ENCODE results near the gene EME1.
"Not testable (repeated sequence)": the region's sequence is repeated elsewhere in the genome, so short reads cannot be mapped to it uniquely, and the experiment has no call there.

Gene EME1, protein sequence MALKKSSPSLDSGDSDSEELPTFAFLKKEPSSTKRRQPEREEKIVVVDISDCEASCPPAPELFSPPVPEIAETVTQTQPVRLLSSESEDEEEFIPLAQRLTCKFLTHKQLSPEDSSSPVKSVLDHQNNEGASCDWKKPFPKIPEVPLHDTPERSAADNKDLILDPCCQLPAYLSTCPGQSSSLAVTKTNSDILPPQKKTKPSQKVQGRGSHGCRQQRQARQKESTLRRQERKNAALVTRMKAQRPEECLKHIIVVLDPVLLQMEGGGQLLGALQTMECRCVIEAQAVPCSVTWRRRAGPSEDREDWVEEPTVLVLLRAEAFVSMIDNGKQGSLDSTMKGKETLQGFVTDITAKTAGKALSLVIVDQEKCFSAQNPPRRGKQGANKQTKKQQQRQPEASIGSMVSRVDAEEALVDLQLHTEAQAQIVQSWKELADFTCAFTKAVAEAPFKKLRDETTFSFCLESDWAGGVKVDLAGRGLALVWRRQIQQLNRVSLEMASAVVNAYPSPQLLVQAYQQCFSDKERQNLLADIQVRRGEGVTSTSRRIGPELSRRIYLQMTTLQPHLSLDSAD

GRCh38 chr17:50372758-50373556 lies at the start of gene EME1, which contains the start of gene MRPL27:
Gene EME1, plus strand, starts transcription at chr17:50373229. Its CDS starts 1,980 bp downstream, at chr17:50375209.
Gene MRPL27, minus strand, starts transcription at chr17:50373184. Its CDS starts 14 bp downstream, at chr17:50373170.
- DNase-seq: peak; percentile 97

DNA sequence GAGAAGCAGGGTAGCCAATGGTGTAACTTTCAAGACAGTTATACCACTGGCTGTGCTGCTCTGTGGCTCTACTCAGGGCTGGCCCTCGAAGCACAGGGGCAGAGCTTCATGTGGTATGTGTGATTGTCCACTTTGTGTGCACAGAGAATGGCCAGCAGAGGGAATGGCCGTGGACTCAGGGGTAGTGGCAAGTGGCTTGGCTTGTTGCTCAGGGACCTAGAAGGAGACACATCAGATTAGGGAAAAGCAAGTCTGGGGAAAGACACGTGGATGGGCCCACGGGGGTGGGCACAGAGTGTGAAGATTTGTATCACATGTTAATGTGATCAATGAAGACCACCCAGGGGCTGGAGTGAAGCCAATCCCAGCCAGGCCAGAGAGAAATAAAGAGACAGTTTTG lies 47.1 kb upstream of the EME1 start:
- no peak for DNase-seq

DNA sequence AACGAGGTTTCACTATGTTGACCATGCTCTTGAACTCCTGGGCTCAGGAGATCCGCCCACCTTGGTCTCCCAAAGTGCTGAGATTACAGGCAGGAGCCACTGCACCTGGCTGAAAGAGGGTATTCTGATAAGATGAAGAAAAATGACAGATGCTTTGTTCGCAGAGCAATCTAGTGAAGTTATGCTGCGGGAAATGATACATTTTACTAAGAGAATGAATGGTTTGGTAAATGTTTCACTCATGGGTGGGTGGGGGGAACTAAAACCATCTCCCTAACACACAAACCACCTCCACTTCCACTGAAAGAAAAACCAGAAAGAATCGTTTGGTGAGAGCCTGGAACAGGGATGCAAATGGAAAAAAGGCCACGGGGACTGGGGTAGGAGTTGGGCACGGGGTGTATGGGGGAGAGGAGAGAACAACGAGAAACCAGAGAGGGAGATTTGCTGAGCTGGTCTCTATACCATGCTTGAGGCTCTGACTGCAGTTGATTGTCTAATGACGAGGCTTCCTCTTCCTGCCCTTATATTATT lies 46.1 kb upstream of the EME1 start:
- no peak for DNase-seq

GRCh38 chr17:50328363-50329325 lies 44.4 kb upstream of the EME1 start:
- DNase-seq: peak; percentile 46

- no peak for DNase-seq
These were observed 43.3 kb upstream of the EME1 start for GRCh38 chr17:50329716-50330115.

- no peak for DNase-seq
These were observed 42.8 kb upstream of the EME1 start for GRCh38 chr17:50330151-50330775.

- DNase-seq: no peak
These were observed 41.8 kb upstream of the EME1 start for GRCh38 chr17:50331085-50331791.

- no peak for DNase-seq
These were observed 40.8 kb upstream of the EME1 start for GRCh38 chr17:50332196-50332595.

GRCh38 chr17:50333291-50334057 lies 39.6 kb upstream of the EME1 start:
- not testable (repeated sequence) for DNase-seq

DNA sequence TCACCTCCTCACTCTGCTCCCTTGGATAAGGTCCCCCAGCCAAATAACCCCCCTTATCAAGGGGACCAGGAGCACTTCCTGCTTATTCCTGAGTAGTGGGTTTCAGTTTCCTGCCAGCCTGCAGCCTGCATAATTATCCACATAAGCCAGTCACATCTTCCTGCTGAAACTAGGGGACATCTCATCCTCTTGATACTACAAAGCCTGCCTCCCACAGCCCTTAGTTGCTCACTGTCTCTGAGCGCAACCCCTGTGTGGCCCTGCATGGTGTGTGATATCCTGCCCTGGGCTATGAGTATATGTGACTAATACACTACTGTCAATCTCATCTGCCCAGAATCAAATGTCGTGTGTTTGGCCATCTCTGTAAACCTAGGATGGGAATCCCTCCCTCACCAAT lies 35.1 kb upstream of the EME1 start:
- no peak for DNase-seq

DNA sequence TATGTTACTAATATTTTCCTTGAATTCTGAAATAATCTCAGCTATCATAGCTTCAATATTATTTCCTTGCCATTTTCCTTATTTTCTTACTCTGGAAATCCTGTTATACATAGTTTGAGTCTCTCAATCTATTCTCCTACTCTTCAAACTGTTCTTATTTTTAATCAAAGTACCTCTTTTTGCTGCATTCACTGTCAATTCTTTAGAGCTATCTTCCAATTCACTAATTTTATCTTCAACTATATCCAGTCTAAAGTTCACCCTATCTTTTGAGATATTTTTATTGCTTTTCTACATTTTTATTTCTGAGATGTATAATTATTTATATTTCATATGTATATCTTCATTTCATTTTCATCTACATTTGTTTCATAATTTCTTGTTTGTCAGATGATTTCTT lies 34.4 kb upstream of the EME1 start:
- no peak for DNase-seq

DNA sequence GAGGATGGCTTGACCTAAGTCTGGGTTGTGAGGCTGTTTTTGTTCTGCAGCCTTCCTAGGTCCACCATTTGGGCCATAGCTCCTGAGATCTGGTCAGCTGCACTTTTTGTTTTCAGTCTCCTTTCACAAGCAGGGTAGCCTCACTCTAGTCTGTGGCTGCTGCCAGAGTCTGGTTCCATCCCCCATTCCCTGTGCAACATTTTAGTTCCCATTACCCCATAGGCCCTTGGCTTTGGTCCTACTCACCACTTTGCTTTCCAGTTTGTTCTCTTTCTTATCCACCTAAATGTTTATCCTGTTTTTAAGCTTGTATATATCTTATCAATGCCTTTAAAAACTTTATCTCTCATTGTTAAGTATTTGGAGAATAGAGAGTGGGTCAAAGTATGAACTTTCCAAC lies 33.6 kb upstream of the EME1 start:
- DNase-seq: no peak

GRCh38 chr17:50344731-50345365 lies 28.2 kb upstream of the EME1 start:
- no peak for DNase-seq

GRCh38 chr17:50345432-50346312 lies 27.4 kb upstream of the EME1 start, which contains the start of gene XYLT2:
Gene XYLT2, plus strand, starts transcription at chr17:50346126. Its CDS starts 15 bp downstream, at chr17:50346141.
- DNase-seq: peak; percentile 55

GRCh38 chr17:50346313-50347116 lies 26.5 kb upstream of the EME1 start:
- no peak for DNase-seq

- no peak for DNase-seq
These were observed 25.7 kb upstream of the EME1 start for GRCh38 chr17:50347117-50347893.

DNA sequence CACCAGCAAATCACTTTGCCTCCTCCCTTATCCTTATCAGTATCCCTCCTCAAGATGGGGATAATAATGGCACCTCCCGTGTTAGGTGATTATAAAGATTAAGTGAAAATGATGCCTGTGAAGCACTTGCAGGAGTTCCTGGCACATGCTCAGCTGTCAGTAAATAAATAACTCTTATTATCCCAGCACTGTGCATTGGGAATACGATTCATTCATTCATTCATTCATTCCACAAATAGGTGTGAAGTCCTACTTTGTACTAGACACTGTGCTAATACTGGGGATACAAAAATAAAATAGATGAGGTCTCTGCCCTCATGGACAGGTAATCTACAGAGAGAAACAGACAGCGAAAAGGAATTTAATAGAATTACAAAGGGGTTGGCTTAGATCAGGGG lies 25.1 kb upstream of the EME1 start:
- no peak for DNase-seq

Data from DMS79 treated with DMSO at 0.1 percent for 48 hours (cell line).